Body of pancreas (tissue), 4 donors: ENCODE data around the gene VPS26C.
"Not testable (repeated sequence)": the region's sequence is repeated elsewhere in the genome, so short reads cannot be mapped to it uniquely, and the experiment has no call there.

ENCODE experiments used
- CTCF ChIP-seq, 7 experiments: fragments of 450-650 bp in 4 of 7; fragments of 200-600 bp in 3 of 7; sonication (generic) in 3 of 7; IDR thresholded peaks; one replicate each; pipeline ENCODE4 v1.5.1; 2016 to 2019; ENCODE audit warnings: antibody characterized with exemption in 7 of 7
- POLR2A ChIP-seq, 3 donors: fragments of 450-650 bp; IDR thresholded peaks; one replicate each; pipeline ENCODE4 v1.6.1; 2016; ENCODE audit warnings: antibody characterized with exemption in 3 of 3, mild to moderate bottlenecking in 2 of 3

GRCh38 chr21:37279271-37279670, 12.1 kb upstream of the VPS26C start:
- TF ChIP-seq CTCF, POLR2A (IDR thresholded peaks at IDR 0.05): not testable (repeated sequence)
